HL-60 (cell line): ENCODE results near the gene TM9SF3.

Source experiments
- CTCF ChIP-seq: IDR thresholded peaks from one replicate; pipeline ENCODE4 v1.5.1; 2011; ENCODE audit warnings: low read length, control low read depth, inconsistent platforms; ENCODE audit not compliant: insufficient read depth
- GABPA ChIP-seq: IDR thresholded peaks from 2 replicates; pipeline ENCODE4 v1.6.1; 2012; ENCODE audit warnings: low read depth
- POLR2AphosphoS5 ChIP-seq: IDR thresholded peaks from 2 replicates; pipeline ENCODE4 v1.6.1; 2012; ENCODE audit warnings: low read depth

DNA sequence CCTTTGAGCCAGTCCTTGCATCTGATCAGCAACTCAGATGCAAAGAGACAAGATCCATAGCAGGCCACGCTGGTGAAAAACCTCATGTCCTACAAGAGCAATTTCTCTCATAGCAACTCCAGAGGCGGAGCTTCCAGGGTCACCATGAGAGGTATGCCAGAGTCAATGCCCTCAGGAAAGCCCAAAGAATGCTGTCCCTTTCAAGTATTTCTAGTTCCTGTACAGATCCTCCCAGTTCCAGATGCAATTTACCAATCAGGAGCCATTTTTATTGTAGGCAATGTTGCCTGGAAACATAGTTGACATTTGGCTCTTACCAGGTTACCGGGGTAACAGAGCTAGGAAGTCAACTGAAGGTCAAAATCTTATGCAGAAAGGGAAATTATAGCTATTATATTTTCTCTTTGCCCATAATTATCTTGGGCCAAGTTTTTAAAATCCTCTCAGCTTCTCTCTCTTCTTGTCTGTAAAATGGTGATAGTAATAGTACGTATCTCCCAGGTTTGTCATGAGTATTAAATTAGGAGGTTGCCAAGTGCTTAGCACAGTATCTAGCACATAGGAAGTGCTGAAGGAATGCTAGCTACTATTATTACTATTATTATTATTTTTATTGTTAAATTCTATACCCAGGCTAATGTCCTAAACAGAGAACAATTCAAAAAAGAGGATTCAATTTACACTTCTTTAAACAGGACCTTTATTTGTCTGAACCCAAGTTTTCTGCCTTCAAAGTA lies 46.3 kb upstream of the TM9SF3 start:
- TF ChIP-seq POLR2AphosphoS5: no peak
- no peak for TF ChIP-seq CTCF
- no peak for TF ChIP-seq GABPA
